Measurements from ENCODE around the gene FOXJ1.

GRCh38 chr17:76154936-76155845 lies 14.1 kb upstream of the FOXJ1 start:
- TF ChIP-seq POLR2AphosphoS5 (IDR thresholded peaks at IDR 0.05; ENCODE audit: low read depth, low read length) (no peak), TAF1 (IDR thresholded peaks at IDR 0.05; ENCODE audit: borderline replicate concordance, insufficient read depth, low read length) (no peak), SIN3A (IDR thresholded peaks at IDR 0.05; ENCODE audit: borderline replicate concordance, insufficient read depth, low read length) (no peak)

Measured in PFSK-1 (cell line).